HG02938 (cell line): Measurements from ENCODE around the gene CPXM1.
"Not testable (repeated sequence)": the region's sequence is repeated elsewhere in the genome, so short reads cannot be mapped to it uniquely, and the experiment has no call there.

ENCODE experiments used
- ATAC-seq: cut with Tn5 transposase; IDR thresholded peaks from one replicate; pipeline ENCODE4 v1.9.1; 2021; ENCODE audit warnings: mild to moderate bottlenecking, moderate library complexity; ENCODE audit not compliant: unreplicated experiment

CPXM1 gene

GRCh38 chr20:2770091-2770490, 30.3 kb downstream of the CPXM1 start:
- ATAC-seq = not testable (repeated sequence)

- ATAC-seq = no peak
These were observed 31.8 kb downstream of the CPXM1 start for GRCh38 chr20:2768632-2769015.

- ATAC-seq = no peak
These were observed 32.4 kb downstream of the CPXM1 start for GRCh38 chr20:2767768-2768631.

- no peak for ATAC-seq
These were observed 37.2 kb downstream of the CPXM1 start for GRCh38 chr20:2763186-2763585.

- ATAC-seq = no peak
These were observed 37.8 kb downstream of the CPXM1 start for GRCh38 chr20:2762578-2763131.

GRCh38 chr20:2761885-2762284, 38.5 kb downstream of the CPXM1 start:
- ATAC-seq = no peak

- ATAC-seq = no peak
These were observed 39.5 kb downstream of the CPXM1 start for GRCh38 chr20:2760952-2761305.

- ATAC-seq = no peak
These were observed 40.0 kb downstream of the CPXM1 start for GRCh38 chr20:2760297-2760951.

- ATAC-seq = no peak
These were observed 40.7 kb downstream of the CPXM1 start for GRCh38 chr20:2759603-2760296.

GRCh38 chr20:2759143-2759542, 41.3 kb downstream of the CPXM1 start:
- ATAC-seq = no peak

- ATAC-seq = no peak
These were observed 42.5 kb downstream of the CPXM1 start for GRCh38 chr20:2757969-2758368.

- ATAC-seq = no peak
These were observed 43.4 kb downstream of the CPXM1 start for GRCh38 chr20:2757001-2757400.

- no peak for ATAC-seq
These were observed 44.3 kb downstream of the CPXM1 start for GRCh38 chr20:2756056-2756611.

- ATAC-seq = no peak
These were observed 44.9 kb downstream of the CPXM1 start for GRCh38 chr20:2755451-2756055.

GRCh38 chr20:2754424-2754823, 46.0 kb downstream of the CPXM1 start:
- no peak for ATAC-seq

GRCh38 chr20:2753461-2754040, 46.9 kb downstream of the CPXM1 start:
- ATAC-seq = no peak

GRCh38 chr20:2752567-2753460, 47.6 kb downstream of the CPXM1 start:
- no peak for ATAC-seq

- ATAC-seq = no peak
These were observed 48.4 kb downstream of the CPXM1 start for GRCh38 chr20:2751878-2752566.

GRCh38 chr20:2751347-2751877, 49.0 kb downstream of the CPXM1 start:
- no peak for ATAC-seq
